ENCODE results near the gene CCDC51. TPM values are rescaled to one million over a fixed set of nuclear protein-coding genes. Genes with fewer than 3 reads are reported as not detected.

The CCDC51 gene
- total RNA-seq, 4 donors from 2014 or later = 23.4 to 33.3 (median 29.2) TPM

GRCh38 chr3:48413611-48414010, 26.3 kb downstream of the CCDC51 start:
- no peaks in the 10 kb centered on the region for H3K9me3 ChIP-seq

GRCh38 chr3:48413086-48413485, 26.8 kb downstream of the CCDC51 start:
- WGBS, 2 donors = 71 to 75% methylated on average over 7 to 8 of the region's 8 CpGs
- no peak overlapping the region for H3K4me3 ChIP-seq
- H3K4me1 ChIP-seq = peaks cover 0 to 5% (median 0%) of the 10 kb centered on the region in 4 donors
- no peak for DNase-seq (ENCODE audit: low spot score in 2 of 2)
- peaks cover 6 to 100% (median 11%) of the 10 kb centered on the region in 3 donors for H3K36me3 ChIP-seq
- H3K27me3 ChIP-seq = no peaks in the 10 kb centered on the region
- no peaks in the 10 kb centered on the region for H3K9me3 ChIP-seq
- TF ChIP-seq CTCF (IDR thresholded peaks at IDR 0.05) (no peak), EP300 (IDR thresholded peaks at IDR 0.05) (no peak), POLR2A (IDR thresholded peaks at IDR 0.05) (no peak)
- H3K27ac ChIP-seq = peak overlapping the region in 1 of 4 donors; percentile 55

More at GRCh38 chr3:48413611-48414010, 26.3 kb downstream of the CCDC51 start:
- Histone ChIP-seq H3K4me3 (no peak overlapping the region), H3K4me1 (peaks cover 0 to 5% (median 0%) of the 10 kb centered on the region in 4 donors), H3K36me3 (peaks cover 6 to 100% (median 11%) of the 10 kb centered on the region in 3 donors), H3K27ac (peak overlapping the region in 1 of 4 donors; percentile 55), H3K27me3 (no peaks in the 10 kb centered on the region)
- no peak for DNase-seq (ENCODE audit: low spot score in 2 of 2)
- TF ChIP-seq EP300 (IDR thresholded peaks at IDR 0.05) = no peak
- no peak for TF ChIP-seq POLR2A (IDR thresholded peaks at IDR 0.05)
- TF ChIP-seq CTCF (IDR thresholded peaks at IDR 0.05) = no peak
- 91% methylated on average over 10 to 14 of the region's 14 CpGs for WGBS, 2 donors

GRCh38 chr3:48412375-48413001, 27.4 kb downstream of the CCDC51 start:
- Histone ChIP-seq H3K27ac (peak overlapping the region in 1 of 4 donors; percentile 55), H3K9me3 (no peaks in the 10 kb centered on the region), H3K4me3 (no peak overlapping the region), H3K27me3 (no peaks in the 10 kb centered on the region), H3K4me1 (peaks cover 0 to 5% (median 0%) of the 10 kb centered on the region in 4 donors), H3K36me3 (peaks cover 6 to 100% (median 11%) of the 10 kb centered on the region in 3 donors)
- TF ChIP-seq EP300 (IDR thresholded peaks at IDR 0.05) (no peak), POLR2A (IDR thresholded peaks at IDR 0.05) (no peak), CTCF (IDR thresholded peaks at IDR 0.05) (no peak)
- no peak for DNase-seq (ENCODE audit: low spot score in 2 of 2)
- WGBS, 2 donors = 89 to 95% methylated on average over 18 of the region's 19 CpGs

GRCh38 chr3:48411606-48412374, 28.1 kb downstream of the CCDC51 start:
- 94 to 95% methylated on average over 9 of the region's 11 CpGs for WGBS, 2 donors
- TF ChIP-seq POLR2A (IDR thresholded peaks at IDR 0.05) = no peak
- no peaks in the 10 kb centered on the region for H3K9me3 ChIP-seq
- peak in 1 of 2 donors; percentile 4 for DNase-seq (ENCODE audit: low spot score in 2 of 2)
- no peak overlapping the region for H3K27ac ChIP-seq
- H3K4me1 ChIP-seq = peaks cover 0 to 5% (median 0%) of the 10 kb centered on the region in 4 donors
- no peaks in the 10 kb centered on the region for H3K27me3 ChIP-seq
- peaks cover 6 to 100% (median 11%) of the 10 kb centered on the region in 3 donors for H3K36me3 ChIP-seq
- no peak overlapping the region for H3K4me3 ChIP-seq

GRCh38 chr3:48411041-48411588, 28.8 kb downstream of the CCDC51 start:
- no peak for TF ChIP-seq EP300 (IDR thresholded peaks at IDR 0.05)
- Histone ChIP-seq H3K9me3 (no peaks in the 10 kb centered on the region), H3K4me3 (no peak overlapping the region), H3K27me3 (no peaks in the 10 kb centered on the region), H3K4me1 (peaks cover 0 to 5% (median 0%) of the 10 kb centered on the region in 4 donors), H3K36me3 (peaks cover 6 to 100% (median 11%) of the 10 kb centered on the region in 3 donors), H3K27ac (no peak overlapping the region)
- 93 to 96% methylated on average over 8 to 9 of the region's 9 CpGs for WGBS, 2 donors
- no peak for DNase-seq (ENCODE audit: low spot score in 2 of 2)

Data from tibial nerve (tissue), 4 donors.